HG02588 (cell line): ENCODE measurements around the gene TBC1D24.

ENCODE experiments used
- ATAC-seq: cut with Tn5 transposase; IDR thresholded peaks from one replicate; pipeline ENCODE4 v1.9.1; 2021; ENCODE audit warnings: mild to moderate bottlenecking, moderate library complexity; ENCODE audit not compliant: unreplicated experiment

Gene TBC1D24

GRCh38 chr16:2449118-2449517, 25.8 kb upstream of the TBC1D24 start:
- no peak for ATAC-seq

GRCh38 chr16:2450535-2450934, 24.4 kb upstream of the TBC1D24 start:
- no peak for ATAC-seq

GRCh38 chr16:2450975-2451381, 23.9 kb upstream of the TBC1D24 start:
- ATAC-seq, result no peak

- no peak for ATAC-seq
These were observed 23.0 kb upstream of the TBC1D24 start for GRCh38 chr16:2451851-2452320.

GRCh38 chr16:2452650-2453049, 22.3 kb upstream of the TBC1D24 start:
- ATAC-seq, result no peak

GRCh38 chr16:2455081-2455845, 19.7 kb upstream of the TBC1D24 start:
- ATAC-seq, result no peak

GRCh38 chr16:2456551-2457153, 18.3 kb upstream of the TBC1D24 start:
- ATAC-seq, result no peak

GRCh38 chr16:2457267-2457666, 17.7 kb upstream of the TBC1D24 start:
- ATAC-seq, result no peak

- ATAC-seq, result no peak
These were observed 17.0 kb upstream of the TBC1D24 start for GRCh38 chr16:2457946-2458345.

GRCh38 chr16:2458887-2459646, 15.9 kb upstream of the TBC1D24 start:
- ATAC-seq, result no peak

GRCh38 chr16:2459647-2460390, 15.1 kb upstream of the TBC1D24 start, which contains the start of gene TEDC2:
Gene TEDC2 (plus strand): TSS chr16:2460109. CDS start chr16:2460145, 36 bp downstream.
- peak; percentile 83 for ATAC-seq

GRCh38 chr16:2460391-2460713, 14.6 kb upstream of the TBC1D24 start:
- ATAC-seq, result no peak

GRCh38 chr16:2460916-2461315, 14.0 kb upstream of the TBC1D24 start:
- ATAC-seq, result no peak

- ATAC-seq, result no peak
These were observed 12.7 kb upstream of the TBC1D24 start for GRCh38 chr16:2462031-2462866.

GRCh38 chr16:2464333-2464732, 10.6 kb upstream of the TBC1D24 start:
- ATAC-seq, result no peak

- no peak for ATAC-seq
These were observed 9.1 kb upstream of the TBC1D24 start for GRCh38 chr16:2465653-2466415.

- ATAC-seq, result no peak
These were observed 8.0 kb upstream of the TBC1D24 start for GRCh38 chr16:2466667-2467527.

GRCh38 chr16:2467528-2468232, 7.2 kb upstream of the TBC1D24 start:
- no peak for ATAC-seq
